ENCODE data around the gene CPAMD8.

The CPAMD8 gene

GRCh38 chr19:16891696-16892382, 134.8 kb downstream of the CPAMD8 start:
- TF ChIP-seq GATA2 (IDR thresholded peaks at IDR 0.05; ENCODE audit: low read depth, low read length), result no peak

- TF ChIP-seq GATA2 (IDR thresholded peaks at IDR 0.05; ENCODE audit: low read depth, low read length), result no peak
- TF ChIP-seq GATA3 (IDR thresholded peaks at IDR 0.05; ENCODE audit: low read depth, low read length), result no peak
Observed at GRCh38 chr19:16890461-16891184, 136.0 kb downstream of the CPAMD8 start.

GRCh38 chr19:16889883-16890460, 136.6 kb downstream of the CPAMD8 start:
- TF ChIP-seq GATA2 (IDR thresholded peaks at IDR 0.05; ENCODE audit: low read depth, low read length) (no peak), GATA3 (IDR thresholded peaks at IDR 0.05; ENCODE audit: low read depth, low read length) (no peak)

GRCh38 chr19:16889366-16889882, 137.2 kb downstream of the CPAMD8 start:
- TF ChIP-seq GATA2 (IDR thresholded peaks at IDR 0.05; ENCODE audit: low read depth, low read length), result no peak

GRCh38 chr19:16888629-16889365, 137.8 kb downstream of the CPAMD8 start, which contains the start of gene F2RL3:
Gene F2RL3, plus strand, starts transcription at chr19:16888999. Its CDS starts 191 bp downstream, at chr19:16889190.
- no peak for TF ChIP-seq GATA2 (IDR thresholded peaks at IDR 0.05; ENCODE audit: low read depth, low read length)
- no peak for TF ChIP-seq GATA3 (IDR thresholded peaks at IDR 0.05; ENCODE audit: low read depth, low read length)

GRCh38 chr19:16887353-16888265, 139.0 kb downstream of the CPAMD8 start:
- TF ChIP-seq GATA3 (IDR thresholded peaks at IDR 0.05; ENCODE audit: low read depth, low read length) (no peak), GATA2 (IDR thresholded peaks at IDR 0.05; ENCODE audit: low read depth, low read length) (no peak)

- TF ChIP-seq GATA3 (IDR thresholded peaks at IDR 0.05; ENCODE audit: low read depth, low read length), result no peak
- TF ChIP-seq GATA2 (IDR thresholded peaks at IDR 0.05; ENCODE audit: low read depth, low read length), result no peak
Observed at GRCh38 chr19:16886305-16886880, 140.2 kb downstream of the CPAMD8 start.

GRCh38 chr19:16885166-16885565, 141.4 kb downstream of the CPAMD8 start:
- TF ChIP-seq GATA2 (IDR thresholded peaks at IDR 0.05; ENCODE audit: low read depth, low read length), result no peak
- no peak for TF ChIP-seq GATA3 (IDR thresholded peaks at IDR 0.05; ENCODE audit: low read depth, low read length)

GRCh38 chr19:16883522-16883921, 143.1 kb downstream of the CPAMD8 start:
- no peak for TF ChIP-seq GATA3 (IDR thresholded peaks at IDR 0.05; ENCODE audit: low read depth, low read length)
- TF ChIP-seq GATA2 (IDR thresholded peaks at IDR 0.05; ENCODE audit: low read depth, low read length), result no peak

- no peak for TF ChIP-seq GATA2 (IDR thresholded peaks at IDR 0.05; ENCODE audit: low read depth, low read length)
Observed at GRCh38 chr19:16882146-16882545, 144.5 kb downstream of the CPAMD8 start.

GRCh38 chr19:16880884-16881554, 145.6 kb downstream of the CPAMD8 start:
- TF ChIP-seq GATA2 (IDR thresholded peaks at IDR 0.05; ENCODE audit: low read depth, low read length) (no peak), GATA3 (IDR thresholded peaks at IDR 0.05; ENCODE audit: low read depth, low read length) (no peak)

GRCh38 chr19:16878181-16878965, 148.2 kb downstream of the CPAMD8 start:
- TF ChIP-seq GATA2 (IDR thresholded peaks at IDR 0.05; ENCODE audit: low read depth, low read length), result no peak
- no peak for TF ChIP-seq GATA3 (IDR thresholded peaks at IDR 0.05; ENCODE audit: low read depth, low read length)
